Stimulated activated CD8-positive, alpha-beta memory T cell treated with anti-CD3 and anti-CD28 coated beads, Interleukin-7, amount 100 ng/mL, for 4 hours (primary cell): ENCODE data around the gene IFNGR2.
A peak's percentile ranks its signal among the peaks of the same experiment; 100 is the strongest.
"Not testable (repeated sequence)": the region's sequence is repeated elsewhere in the genome, so short reads cannot be mapped to it uniquely, and the experiment has no call there.

ENCODE experiments used
- DNase-seq, 2 donors: peaks; one replicate each; pipeline ENCODE4 v3.0.0-alpha.2; 2020; ENCODE audit warnings: low read depth in 2 of 2

Gene IFNGR2

GRCh38 chr21:33402001-33402979 is 923 bp upstream of the IFNGR2 start:
- DNase-seq, result no peak

DNA sequence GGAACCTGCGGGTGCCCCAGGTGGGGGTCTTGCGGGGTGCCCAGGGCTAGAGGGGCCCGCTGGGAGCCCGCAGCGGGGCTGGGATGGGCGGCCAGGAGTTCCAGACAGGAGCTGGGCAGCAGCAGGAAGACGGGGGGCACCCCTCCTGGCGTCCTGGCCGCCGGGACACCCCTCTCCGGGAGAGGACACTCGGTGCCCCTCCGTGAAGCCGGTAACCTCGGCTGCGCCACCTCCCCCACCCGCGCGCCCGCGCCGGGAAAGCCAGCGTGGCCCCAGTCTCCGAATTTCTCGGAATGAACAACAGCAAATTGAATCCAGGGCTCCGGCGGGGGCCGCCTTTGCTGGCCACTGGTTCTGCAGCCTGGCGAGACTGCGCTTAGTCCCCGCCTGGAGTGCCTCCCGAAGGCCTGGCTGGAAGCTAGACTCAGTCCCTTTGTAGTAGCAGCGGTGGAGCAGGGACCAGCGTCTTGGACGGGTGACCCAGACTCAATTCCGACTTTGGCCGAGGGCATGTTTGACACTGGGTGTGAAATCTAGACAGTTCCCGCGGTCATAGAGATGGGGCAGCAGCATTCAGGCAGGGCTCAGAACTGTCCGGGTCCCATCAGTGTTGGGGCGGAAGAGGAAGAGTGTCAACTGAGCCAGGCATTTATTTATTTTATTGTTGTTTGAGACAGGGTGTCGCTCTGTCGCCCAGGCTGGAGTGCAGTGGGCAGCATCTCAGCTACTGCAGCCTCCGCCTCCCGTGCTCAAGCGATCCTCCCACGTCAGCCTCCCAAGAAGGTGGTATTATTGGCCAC is 773 bp downstream of the IFNGR2 start:
- DNase-seq, result no peak

- no peak for DNase-seq
These were observed 3.3 kb downstream of the IFNGR2 start for GRCh38 chr21:33406493-33406892.

DNA sequence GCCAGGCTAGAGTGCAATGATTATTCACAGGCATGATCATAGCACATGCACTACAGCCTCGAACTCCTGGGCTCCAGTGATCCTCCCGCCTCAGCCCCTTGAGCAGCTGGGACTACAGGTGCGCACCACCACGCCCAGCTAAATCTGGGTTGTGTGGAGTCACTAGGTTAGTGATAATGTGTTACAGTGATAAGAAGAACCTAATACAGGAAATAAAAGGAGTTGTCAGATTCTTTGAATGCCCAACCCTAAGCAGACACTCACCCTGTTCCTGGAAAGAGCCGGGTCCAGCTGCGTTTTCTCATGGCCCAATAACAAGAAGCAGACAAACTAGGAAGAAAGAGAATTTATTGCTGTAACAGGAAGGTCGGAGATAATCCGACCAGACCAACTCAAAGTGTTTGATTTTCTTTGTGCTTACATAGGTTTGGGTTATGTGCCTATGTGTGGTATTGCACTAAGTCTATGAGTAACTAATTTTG is 8.8 kb downstream of the IFNGR2 start:
- DNase-seq, result no peak

DNA sequence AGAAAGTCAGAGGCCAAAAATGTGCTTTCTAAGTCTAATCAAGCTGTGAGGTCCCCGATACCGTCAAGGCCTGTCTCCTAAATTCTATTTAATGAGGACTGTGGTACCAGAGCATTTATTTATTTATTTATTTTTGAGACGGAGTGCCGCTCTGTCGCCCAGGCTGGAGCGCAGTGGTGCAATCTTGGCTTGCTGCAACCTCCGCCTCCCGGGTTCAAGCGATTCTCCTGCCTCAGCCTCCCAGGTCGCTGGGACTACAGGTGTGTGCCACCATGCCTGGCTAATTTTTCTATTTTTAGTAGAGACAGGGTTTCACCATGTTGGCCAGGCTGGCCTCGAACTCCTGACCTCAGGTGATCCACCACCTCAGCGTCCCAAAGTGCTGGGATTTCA is 9.2 kb downstream of the IFNGR2 start:
- DNase-seq, result not testable (repeated sequence)

DNA sequence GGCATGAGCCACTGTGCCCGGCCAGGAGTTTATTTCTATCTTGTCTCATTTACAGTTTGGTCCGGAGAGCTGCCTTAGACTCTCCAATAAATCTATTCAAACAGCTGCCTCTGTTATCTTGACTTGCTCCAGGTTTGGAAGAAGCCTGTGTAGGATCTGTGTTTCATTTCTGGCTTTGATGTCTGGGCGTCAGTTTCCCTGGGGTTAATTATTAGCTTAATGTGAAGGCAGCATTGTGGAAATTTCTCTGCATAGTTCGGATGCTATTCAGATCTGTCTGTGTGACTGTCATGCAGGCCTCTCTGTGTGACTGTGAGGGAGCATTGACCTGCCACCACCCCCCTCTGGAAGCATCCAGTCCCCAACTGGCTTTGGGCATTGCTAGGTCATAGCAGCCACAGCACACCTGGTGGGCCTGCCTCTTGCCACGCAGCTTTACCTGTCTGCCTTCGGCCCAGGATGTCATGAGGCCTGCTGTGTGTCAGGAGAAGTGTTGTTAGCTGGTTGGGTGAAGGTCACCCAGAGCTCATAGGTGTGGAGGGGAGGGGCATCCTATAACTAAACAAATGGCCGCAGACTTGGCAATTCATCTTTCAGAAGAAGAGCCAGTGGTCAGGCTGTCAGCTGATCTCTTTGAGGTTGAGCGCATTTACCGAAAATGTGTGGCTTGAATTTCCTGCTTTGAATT is 9.8 kb downstream of the IFNGR2 start:
- no peak for DNase-seq

GRCh38 chr21:33414068-33414467 is 10.9 kb downstream of the IFNGR2 start:
- no peak for DNase-seq

DNA sequence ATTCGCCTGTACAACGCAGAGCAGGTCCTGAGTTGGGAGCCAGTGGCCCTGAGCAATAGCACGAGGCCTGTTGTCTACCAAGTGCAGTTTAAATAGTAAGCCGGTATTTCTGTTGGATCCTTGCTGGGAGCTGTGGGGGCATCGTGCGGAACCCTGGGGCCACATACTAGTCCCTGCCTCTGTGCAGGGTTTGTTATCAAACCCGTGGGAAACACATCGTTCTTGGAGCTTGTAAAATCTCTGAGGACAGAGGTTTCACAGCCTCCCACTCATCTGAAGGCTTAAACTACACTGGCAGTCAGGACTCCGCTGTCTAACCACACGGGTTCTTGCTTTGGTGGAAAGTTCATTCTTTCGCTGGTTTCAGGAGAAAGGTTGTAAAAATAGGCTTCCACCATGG is 11.7 kb downstream of the IFNGR2 start:
- DNase-seq, result no peak

DNA sequence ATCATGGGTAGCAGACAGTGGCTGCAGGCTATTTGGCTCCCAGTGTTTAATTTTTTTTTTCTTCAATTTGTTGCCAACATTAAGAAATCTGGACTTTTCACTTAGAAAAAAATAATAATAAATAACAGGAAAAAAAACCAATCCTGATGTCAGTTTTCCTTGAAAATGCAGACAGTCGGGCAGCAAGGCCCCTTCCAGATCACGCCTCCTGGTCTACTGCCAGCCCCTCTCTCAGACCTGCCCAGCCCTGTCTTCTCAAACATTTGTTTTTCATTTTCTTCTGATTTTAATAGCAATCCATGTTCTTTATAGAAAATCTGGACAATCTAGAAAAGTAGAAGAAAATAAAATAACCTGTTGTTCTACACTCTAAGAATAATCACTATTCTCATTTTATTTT is 15.5 kb downstream of the IFNGR2 start:
- DNase-seq, result no peak

- DNase-seq, result no peak
These were observed 16.4 kb downstream of the IFNGR2 start for GRCh38 chr21:33419538-33420123.

DNA sequence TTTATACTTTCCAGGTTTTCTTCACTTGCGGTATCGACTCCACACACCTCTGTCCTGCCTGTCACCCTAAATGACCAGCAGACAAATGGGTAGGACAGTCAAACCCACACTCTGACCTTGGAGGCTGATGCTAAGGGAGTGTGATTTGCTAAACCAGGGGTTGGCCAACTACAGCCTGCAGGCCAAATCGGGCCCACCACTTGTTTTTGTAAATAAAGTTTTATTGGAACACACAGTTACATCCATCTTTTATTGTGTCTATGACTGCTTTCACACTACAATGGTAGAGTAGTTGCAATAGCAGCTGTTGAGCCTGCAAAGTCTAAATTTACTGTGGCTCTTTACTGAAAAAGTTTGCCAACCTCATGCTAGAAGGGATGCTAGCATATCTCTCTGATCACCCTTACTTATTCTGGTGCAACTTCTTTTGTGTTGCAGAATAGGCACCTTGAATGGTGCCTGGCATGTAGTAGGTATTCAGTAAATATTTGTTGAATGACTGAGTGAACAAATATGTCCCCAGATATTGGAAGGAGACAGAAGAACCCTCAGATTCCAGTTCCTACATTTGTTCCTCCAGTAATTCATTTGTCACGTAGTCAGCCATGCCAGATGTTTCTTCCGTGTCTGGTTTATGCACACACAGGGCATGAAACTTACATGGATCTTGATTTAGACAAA is 18.6 kb downstream of the IFNGR2 start:
- no peak for DNase-seq

- no peak for DNase-seq
These were observed 21.0 kb downstream of the IFNGR2 start for GRCh38 chr21:33424214-33424613.

DNA sequence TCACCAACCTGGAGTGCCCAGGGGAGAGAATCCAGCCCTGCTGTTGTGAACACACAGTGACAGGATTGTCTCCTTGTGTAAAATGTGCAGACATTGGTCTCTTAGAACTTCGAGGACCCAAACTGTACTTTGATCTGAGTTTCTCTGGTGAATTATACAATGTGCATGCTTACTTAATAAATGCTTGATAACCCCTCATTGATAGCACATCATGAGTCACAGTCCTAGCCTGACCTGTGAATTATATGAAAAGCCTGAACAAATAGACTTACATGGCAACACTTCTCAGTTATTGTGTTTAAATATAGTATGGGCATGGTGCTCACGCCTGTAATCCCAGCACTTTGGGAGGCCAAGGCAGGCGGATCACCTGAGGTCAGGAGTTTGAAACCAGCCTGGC is 22.6 kb downstream of the IFNGR2 start:
- no peak for DNase-seq

DNA sequence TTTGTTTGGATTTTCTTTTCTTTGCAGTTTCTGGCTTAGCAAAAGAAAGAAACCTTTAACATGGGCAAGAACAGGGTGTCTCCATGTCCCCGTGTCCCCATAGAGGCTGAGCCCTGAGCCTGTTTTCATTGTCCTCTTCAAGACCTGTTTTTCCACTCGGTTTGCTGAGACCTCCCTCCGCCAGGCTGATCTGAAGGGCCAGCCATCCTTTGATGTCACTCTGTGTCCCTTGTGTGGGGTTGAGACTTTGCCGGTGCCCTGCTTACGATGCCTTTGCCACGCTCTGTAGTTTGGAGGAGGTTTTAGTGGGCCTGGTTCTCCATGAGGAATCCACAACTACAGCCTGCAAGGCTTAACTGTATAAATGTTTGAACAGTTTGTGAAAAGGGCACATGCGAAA is 23.8 kb downstream of the IFNGR2 start:
- DNase-seq, result no peak

DNA sequence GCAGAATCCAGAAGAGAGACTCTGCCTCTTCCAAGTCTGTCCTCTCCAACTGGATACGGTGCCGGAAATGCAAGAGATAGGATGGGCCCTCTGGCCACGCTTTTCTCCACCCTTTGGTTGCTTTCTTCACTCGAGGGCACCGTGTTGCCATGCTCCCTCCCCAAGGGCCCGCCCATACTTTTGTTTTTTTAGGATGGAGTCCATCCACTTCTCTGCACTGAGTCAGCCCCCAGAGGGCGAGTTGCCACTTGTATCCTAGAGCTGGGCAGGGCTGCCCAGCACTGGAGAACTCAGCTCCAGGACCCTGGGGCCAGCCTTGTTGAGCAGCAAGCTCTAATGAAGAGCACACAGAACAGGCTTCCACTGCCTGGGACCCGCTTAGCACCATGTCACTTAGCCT is 25.5 kb downstream of the IFNGR2 start:
- DNase-seq, result no peak

- DNase-seq, result no peak
These were observed 27.6 kb downstream of the IFNGR2 start for GRCh38 chr21:33430858-33431257.

GRCh38 chr21:33432496-33432895 is 29.3 kb downstream of the IFNGR2 start:
- no peak for DNase-seq

DNA sequence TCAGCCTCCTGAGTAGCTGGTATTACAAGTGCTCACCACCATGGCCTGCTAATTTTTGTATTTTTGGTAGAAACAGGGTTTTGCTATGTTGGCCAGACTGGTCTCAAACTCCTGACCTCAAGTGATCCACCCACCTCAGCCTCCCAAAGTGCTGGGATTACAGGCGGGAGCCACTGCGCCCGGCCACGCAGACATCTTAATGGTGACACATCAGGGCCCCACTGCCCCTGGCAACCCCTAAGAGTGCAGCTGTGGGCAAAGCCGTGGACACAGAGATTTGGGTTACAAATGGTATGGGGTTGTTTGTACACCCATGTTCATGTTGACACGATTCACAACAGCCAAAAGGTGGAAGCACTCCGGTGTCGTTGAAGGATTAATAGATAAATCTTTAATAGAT is 29.8 kb downstream of the IFNGR2 start:
- no peak for DNase-seq

- DNase-seq, result no peak
These were observed 30.4 kb downstream of the IFNGR2 start for GRCh38 chr21:33433425-33434114.

GRCh38 chr21:33434770-33435360 is 31.7 kb downstream of the IFNGR2 start:
- DNase-seq, result peak in 1 of 2 donors; percentile 2
